HG03565 (cell line): ENCODE results near the gene MOB3B.
"Not testable (repeated sequence)": the region's sequence is repeated elsewhere in the genome, so short reads cannot be mapped to it uniquely, and the experiment has no call there.

ENCODE experiments used
- ATAC-seq: cut with Tn5 transposase; IDR thresholded peaks from one replicate; pipeline ENCODE4 v1.9.1; 2021; ENCODE audit warnings: mild to moderate bottlenecking, moderate library complexity; ENCODE audit not compliant: unreplicated experiment

The MOB3B gene

GRCh38 chr9:27427272-27427643 lies 102.4 kb downstream of the MOB3B start:
- ATAC-seq, result no peak

- ATAC-seq, result no peak
These were observed 102.9 kb downstream of the MOB3B start for GRCh38 chr9:27426511-27427271.

- ATAC-seq, result no peak
These were observed 103.6 kb downstream of the MOB3B start for GRCh38 chr9:27425827-27426510.

DNA sequence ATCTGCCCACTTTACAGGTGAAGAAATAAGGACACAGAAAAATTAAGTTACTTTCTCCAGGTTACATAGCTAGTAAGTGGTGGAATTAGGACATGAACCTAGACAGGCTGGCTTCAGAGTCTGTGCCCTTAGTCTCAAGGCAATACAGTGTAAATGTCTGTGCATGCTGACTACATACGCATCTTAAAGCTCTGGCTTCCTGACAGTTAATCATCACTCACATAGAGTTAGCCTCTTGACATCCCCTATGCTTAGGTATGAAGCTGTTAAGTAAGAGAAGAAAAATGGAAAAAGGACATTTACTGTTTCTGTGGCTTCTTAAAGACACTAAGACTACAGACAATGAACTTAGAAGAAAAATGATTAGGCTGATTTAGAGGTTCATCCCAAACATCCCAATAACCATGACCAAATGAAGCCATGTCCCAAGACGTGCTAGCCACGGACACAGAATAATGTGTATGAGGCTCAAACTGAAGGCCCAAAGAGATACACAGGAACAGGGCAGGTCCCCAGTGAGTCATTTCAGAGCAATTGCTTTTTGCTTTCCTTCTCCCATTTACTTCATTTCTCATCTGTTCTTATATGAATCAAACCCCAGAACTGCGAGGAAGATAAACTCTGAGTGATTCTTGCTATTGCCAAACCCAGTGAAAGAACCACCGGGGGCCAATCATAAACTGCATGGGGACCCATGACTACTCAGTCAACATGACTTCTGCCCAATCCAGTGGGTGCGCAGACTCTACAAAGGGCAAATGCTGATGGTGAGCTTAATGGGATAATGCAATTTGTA lies 105.5 kb downstream of the MOB3B start:
- ATAC-seq, result no peak

DNA sequence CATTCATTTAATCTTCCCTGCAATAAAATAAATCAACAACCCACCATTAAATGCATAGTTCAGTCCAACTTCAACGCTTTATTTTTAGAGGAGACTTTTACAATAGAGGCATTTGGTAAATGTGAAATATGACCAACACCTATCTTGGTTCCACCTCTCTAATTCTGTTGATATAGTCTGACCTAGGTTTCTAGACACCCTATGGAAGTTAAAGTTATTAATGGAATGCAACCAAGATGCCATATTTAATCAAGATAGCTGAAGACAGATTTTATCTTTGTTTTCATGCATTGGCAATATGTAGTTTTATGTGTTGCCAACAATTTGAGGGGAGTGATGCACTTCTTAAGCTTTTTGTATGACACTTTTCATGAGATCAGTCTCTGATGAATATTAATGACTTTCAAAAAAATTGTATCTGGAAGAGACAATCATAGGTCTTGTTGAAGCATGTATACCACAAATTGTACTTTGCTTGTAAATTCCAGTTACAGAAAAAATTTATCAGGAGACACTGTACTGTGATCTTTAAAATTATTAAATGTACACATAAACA lies 107.3 kb downstream of the MOB3B start:
- no peak for ATAC-seq

DNA sequence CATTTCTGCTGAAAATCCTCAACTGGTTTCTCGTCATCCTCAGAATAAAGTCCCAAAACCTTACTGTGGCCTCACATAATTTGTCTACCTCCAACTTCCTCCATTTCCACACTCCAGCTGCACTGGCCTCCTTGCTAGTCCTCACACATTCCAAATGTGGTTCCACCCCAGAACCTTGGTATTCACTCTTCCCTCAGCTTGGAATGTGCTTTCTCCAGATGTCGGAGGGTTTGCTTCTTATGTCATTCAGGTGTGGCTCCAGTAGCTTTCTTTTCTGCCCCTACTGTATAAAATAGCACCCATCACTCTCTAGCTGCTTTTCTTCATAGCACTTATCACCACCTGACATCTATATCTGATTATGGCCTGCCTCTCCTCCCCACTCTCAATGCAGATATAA lies 108.0 kb downstream of the MOB3B start:
- no peak for ATAC-seq

GRCh38 chr9:27419558-27419957 lies 110.1 kb downstream of the MOB3B start:
- not testable (repeated sequence) for ATAC-seq

DNA sequence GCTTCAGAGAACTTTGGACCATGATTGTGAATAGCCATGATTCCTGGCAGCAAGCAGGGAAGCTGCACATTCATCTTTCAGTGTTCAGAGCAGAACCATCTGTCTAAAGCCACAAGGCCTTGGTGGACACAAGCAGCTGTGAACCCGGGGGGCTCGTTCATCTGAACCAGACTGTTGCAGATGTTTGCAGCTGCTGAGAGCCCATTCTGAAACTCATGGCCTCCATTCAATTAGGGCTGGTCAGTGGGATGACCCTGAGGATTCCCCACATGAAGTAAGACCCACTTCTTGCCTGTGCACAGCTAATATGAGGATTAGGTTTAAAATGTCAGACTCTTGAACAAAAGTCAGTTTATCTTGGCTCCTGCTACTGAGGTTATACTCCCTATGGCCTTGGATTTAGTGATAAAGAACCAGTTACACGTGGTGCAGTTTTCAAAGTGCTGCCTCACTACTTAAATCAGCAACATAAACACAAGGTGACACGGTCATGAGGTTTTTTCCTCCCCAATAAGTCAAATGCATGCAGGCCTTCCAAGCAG lies 115.3 kb downstream of the MOB3B start:
- no peak for ATAC-seq

GRCh38 chr9:27413511-27414219 lies 115.9 kb downstream of the MOB3B start:
- no peak for ATAC-seq

- no peak for ATAC-seq
These were observed 116.7 kb downstream of the MOB3B start for GRCh38 chr9:27412963-27413362.

- ATAC-seq, result no peak
These were observed 117.5 kb downstream of the MOB3B start for GRCh38 chr9:27412081-27412480.

DNA sequence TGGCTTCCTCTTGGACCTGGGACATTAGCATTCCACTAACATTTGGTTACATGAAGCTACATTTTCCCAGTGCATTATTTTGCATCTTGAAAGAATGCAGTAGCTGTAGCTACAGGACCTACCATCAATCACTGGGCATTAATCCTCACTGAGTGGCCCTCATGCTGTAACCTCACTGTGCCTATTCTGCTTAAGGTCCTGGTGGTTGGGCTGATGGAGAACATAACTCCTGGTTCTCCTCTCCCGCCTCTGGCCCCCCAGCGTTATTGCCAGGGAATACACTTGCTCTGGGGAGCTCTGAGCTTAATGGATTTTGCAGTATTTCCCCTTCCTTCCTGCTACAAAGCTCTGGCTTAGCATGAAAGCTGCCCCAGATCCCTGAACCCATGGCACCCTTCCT lies 121.1 kb downstream of the MOB3B start:
- no peak for ATAC-seq

DNA sequence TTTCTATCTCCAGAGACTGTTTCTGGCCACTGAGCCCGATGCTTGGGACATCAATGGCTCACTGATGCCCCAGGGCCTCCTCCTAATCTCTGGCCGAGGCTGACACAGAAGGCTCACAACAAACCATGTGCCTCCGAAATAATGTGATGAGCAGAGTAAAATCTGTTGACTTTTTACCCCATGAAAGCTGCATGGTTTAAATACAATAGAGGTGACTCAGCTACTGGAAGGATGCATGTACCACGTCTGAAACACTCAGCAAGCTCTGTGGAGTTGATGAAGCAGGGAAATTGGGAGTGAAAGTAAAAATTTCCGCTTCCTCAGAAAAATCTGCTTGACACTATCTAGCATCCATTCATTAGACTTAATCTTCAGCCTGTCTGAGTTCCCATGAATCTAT lies 121.6 kb downstream of the MOB3B start:
- ATAC-seq, result no peak

GRCh38 chr9:27407491-27407890 lies 122.1 kb downstream of the MOB3B start:
- no peak for ATAC-seq

DNA sequence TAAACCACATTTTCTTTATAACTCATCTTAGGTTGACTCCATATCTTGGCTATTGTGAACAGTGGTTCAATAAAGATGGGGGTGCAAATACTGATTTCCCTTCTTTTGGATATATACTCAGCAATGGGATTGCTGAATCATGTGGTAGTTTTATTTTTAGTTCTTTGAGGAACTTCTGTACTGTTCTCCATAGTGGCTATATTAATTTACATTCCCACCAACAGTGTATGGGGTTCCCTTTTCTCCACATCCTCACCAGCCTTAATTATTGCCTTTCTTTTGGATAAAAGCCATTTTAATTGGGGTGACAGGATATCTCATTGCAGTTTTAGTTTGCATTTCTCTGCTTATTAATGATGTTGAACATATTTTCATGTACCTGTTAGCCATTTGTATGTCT lies 125.0 kb downstream of the MOB3B start:
- no peak for ATAC-seq

DNA sequence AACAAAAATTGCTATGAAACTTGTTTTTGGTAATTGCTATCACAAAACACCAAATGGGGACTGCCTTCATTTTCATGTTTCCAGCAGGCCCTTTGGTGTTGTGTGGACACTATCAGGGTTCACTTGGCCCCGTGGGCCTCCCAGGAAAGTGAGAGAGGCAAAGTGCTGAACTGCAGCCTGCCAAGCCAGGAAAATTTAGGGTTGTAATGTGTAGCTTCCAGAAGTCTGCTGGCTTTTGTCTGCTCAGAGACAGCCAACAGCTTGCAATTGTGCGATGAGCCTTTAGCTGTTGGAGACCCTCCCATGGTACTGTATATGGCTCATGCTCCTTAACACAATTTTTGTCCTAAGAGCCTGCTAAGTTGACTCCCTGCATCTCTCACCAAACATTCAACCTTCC lies 127.0 kb downstream of the MOB3B start:
- no peak for ATAC-seq

DNA sequence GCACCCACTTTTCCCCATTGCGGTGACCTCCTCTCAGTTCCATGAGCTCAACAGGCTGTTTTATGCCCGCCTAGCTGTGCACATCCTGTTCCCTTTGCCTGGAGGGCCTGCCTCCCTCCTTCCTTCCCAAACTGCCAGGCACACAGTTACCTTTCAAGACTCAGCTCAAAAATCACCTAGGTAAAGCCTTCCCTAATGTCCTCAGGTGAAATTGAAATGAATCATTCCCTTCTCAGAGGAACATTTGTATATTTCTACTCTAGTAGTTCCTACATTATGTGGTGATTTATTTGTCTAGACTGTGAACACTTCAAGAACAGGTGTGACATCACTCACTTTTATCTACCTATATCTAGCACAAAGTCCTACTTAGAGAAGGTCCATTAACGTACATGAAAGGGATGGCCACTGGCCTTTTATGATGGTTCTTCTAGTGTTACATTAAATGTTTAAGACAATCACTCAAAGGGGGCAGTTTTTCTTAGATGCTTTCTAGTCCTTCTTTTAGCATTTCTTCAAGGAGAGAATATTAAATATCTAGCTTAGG lies 129.2 kb downstream of the MOB3B start:
- ATAC-seq, result no peak

DNA sequence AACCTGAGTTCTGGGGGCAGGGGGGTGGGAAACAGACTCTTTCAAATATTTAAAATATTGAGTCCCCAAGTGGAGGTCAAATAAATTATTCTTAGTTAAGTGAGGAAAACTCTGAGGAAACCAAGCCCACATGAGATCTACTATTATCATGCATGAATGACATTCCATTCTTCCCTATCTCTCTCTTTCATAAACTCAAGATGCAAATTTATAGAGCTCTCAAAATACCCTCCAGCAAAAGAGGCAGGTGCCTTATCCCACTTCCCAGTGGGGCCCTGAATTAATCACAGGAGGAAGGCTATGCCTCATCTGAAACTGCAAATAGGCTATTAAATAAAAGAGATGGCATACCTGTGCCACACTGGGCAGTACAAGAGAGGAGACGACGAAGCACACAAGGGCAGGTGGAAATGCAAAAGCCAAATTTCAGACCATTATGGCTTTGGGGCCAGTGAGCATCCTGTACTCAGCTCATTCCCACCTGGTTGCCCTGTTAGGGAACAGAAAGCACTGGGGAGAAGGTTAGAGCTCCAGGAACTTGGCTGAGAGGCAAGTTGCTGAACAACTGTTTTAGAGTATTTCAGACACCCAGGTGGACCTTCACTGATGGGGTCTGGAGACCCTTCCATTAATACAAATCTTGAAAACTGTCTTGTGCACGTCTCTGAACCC lies 130.5 kb downstream of the MOB3B start:
- ATAC-seq, result no peak

GRCh38 chr9:27396495-27396894 lies 133.1 kb downstream of the MOB3B start:
- ATAC-seq, result no peak

DNA sequence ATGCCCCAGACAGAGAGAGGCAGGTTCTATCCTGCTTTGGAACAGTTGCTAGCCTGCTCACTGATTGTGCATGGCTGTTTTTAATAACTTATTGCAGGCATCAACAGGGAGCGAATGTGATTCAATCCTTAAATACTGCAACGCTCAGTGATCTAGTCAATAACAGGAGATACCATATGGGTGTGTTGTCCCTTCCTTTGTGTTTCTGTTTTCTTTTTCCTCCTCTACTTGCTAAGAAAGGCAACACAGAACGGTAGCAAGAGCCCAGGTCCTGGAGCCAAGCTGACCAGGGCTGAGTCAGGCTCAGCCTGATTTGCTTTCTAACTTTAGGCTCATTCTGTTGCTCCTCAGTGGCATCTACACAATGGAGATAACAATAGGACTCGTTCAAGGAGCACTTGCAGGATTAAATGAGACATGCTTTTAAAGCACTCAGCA lies 134.1 kb downstream of the MOB3B start:
- no peak for ATAC-seq
